NCI-H1930 (cell line): Measurements from ENCODE around the gene NOL7.

Experiments used
- DNase-seq, 2 experiments: peaks; one replicate each; lab custom pipeline; 2025; lab: John Stamatoyannopoulos, UW

NOL7 gene

GRCh38 chr6:13597073-13597472 is 18.1 kb upstream of the NOL7 start:
- DNase-seq, result no peak

GRCh38 chr6:13600036-13600435 is 15.1 kb upstream of the NOL7 start:
- DNase-seq, result no peak

GRCh38 chr6:13604135-13604534 is 11.0 kb upstream of the NOL7 start:
- DNase-seq, result no peak

GRCh38 chr6:13604546-13605416 is 10.4 kb upstream of the NOL7 start:
- no peak for DNase-seq

GRCh38 chr6:13605634-13606033 is 9.5 kb upstream of the NOL7 start:
- no peak for DNase-seq

GRCh38 chr6:13611715-13612114 is 3.4 kb upstream of the NOL7 start:
- no peak for DNase-seq

GRCh38 chr6:13613029-13613594 is 2.0 kb upstream of the NOL7 start:
- DNase-seq, result no peak

GRCh38 chr6:13614126-13614925 is 809 bp upstream of the NOL7 start:
- DNase-seq, result peak; percentile 16 to 18

GRCh38 chr6:13615792-13616120 is 621 bp downstream of the NOL7 start:
- no peak for DNase-seq

GRCh38 chr6:13617066-13617465 is 1.9 kb downstream of the NOL7 start:
- no peak for DNase-seq

GRCh38 chr6:13624871-13625288 is 9.7 kb downstream of the NOL7 start:
- DNase-seq, result peak in 1 of 2 experiments; percentile 21

GRCh38 chr6:13629459-13630116 is 14.5 kb downstream of the NOL7 start:
- no peak for DNase-seq

- DNase-seq, result no peak
Observed at GRCh38 chr6:13630499-13630898, 15.4 kb downstream of the NOL7 start.

GRCh38 chr6:13633343-13633742 is 18.2 kb downstream of the NOL7 start:
- DNase-seq, result no peak

- DNase-seq, result no peak
Observed at GRCh38 chr6:13635948-13636658, 21.0 kb downstream of the NOL7 start.

GRCh38 chr6:13638014-13638413 is 22.9 kb downstream of the NOL7 start:
- DNase-seq, result no peak

- DNase-seq, result no peak
Observed at GRCh38 chr6:13638626-13639025, 23.5 kb downstream of the NOL7 start.

GRCh38 chr6:13641315-13641714 is 26.2 kb downstream of the NOL7 start:
- DNase-seq, result no peak

- DNase-seq, result no peak
Observed at GRCh38 chr6:13643125-13643524, 28.0 kb downstream of the NOL7 start.

GRCh38 chr6:13648850-13649249 is 33.7 kb downstream of the NOL7 start:
- DNase-seq, result no peak

- no peak for DNase-seq
Observed at GRCh38 chr6:13649393-13649792, 34.3 kb downstream of the NOL7 start.

- no peak for DNase-seq
Observed at GRCh38 chr6:13653296-13653695, 38.2 kb downstream of the NOL7 start.
